Fibroblast of the aortic adventitia (primary cell): ENCODE data around the gene THAP2. TPM values are rescaled to one million over a fixed set of nuclear protein-coding genes. Genes with fewer than 3 reads are reported as not detected.

Source experiments
- DNase-seq: peaks from one replicate; pipeline ENCODE4 v3.0.0-alpha.2; 2010; ENCODE audit warnings: low read depth
- H3K4me3 ChIP-seq: 2 replicates; pipeline ENCODE4 v1.5.1; 2011; ENCODE audit warnings: low read depth, mild to moderate bottlenecking, control low read depth, low read length, moderate library complexity
- total RNA-seq: library from RNA; depleted of rRNA; stranded (reverse); fragments of >200 nt; gene quantifications from 2 replicates; pipeline ENCODE4 v1.2.3, GENCODE V29; 2012; ENCODE audit warnings: low replicate concordance
- TF ChIP-seq, protein P1 (sequence below): IDR thresholded peaks from 2 replicates; pipeline ENCODE4 v1.5.1; 2011; ENCODE audit warnings: mild to moderate bottlenecking, low read length, control low read depth, inconsistent platforms; ENCODE audit not compliant: insufficient read depth

The THAP2 gene
- total RNA-seq, 1 donor = 4.9 TPM

DNA sequence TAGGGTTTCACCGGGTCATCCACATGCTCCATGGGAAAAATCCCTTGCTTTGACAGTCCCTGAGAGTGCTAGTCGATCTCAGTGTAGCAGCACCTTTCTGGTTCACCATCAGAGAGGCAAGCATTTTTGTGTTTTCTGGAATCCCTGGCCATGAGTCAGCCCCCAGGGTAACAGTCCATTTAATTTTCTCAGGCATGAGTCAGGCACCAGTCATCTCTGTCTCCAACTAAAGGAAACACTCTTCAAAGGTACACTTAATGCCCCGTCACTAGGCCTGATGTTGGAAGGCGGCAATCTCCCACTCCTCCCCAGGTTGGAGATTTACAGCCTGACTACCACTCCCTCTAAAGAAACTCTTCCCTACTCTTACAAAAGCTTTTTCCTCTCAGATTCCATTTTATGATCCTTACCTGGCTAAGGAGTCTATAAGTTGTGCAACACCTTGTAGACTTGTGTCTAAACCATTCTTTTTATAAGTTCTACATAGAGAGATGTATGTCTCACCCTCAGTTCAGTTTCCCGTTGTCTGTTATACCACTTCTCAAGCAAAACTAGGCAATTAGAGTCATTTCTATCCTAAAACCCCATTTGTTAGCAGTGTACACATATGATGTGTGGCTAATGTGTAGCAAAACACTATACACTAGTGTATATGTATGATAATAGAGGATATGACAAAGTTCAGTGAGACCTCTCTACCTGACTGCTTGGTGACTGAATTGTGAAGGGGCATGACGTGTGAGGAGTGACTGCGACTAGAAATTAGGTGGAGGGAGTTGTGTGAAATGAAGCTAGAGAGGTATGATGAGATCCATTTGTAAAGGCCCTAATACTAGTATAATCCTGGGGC lies 46.4 kb downstream of the THAP2 start:
- TF ChIP-seq, protein P1, sequence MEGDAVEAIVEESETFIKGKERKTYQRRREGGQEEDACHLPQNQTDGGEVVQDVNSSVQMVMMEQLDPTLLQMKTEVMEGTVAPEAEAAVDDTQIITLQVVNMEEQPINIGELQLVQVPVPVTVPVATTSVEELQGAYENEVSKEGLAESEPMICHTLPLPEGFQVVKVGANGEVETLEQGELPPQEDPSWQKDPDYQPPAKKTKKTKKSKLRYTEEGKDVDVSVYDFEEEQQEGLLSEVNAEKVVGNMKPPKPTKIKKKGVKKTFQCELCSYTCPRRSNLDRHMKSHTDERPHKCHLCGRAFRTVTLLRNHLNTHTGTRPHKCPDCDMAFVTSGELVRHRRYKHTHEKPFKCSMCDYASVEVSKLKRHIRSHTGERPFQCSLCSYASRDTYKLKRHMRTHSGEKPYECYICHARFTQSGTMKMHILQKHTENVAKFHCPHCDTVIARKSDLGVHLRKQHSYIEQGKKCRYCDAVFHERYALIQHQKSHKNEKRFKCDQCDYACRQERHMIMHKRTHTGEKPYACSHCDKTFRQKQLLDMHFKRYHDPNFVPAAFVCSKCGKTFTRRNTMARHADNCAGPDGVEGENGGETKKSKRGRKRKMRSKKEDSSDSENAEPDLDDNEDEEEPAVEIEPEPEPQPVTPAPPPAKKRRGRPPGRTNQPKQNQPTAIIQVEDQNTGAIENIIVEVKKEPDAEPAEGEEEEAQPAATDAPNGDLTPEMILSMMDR = no peak
- DNase-seq = peak; percentile 85
- no peak overlapping the region for H3K4me3 ChIP-seq

GRCh38 chr12:71718611-71719010 lies 54.5 kb downstream of the THAP2 start:
- TF ChIP-seq, protein P1 = no peak
- DNase-seq = no peak
- no peak overlapping the region for H3K4me3 ChIP-seq

DNA sequence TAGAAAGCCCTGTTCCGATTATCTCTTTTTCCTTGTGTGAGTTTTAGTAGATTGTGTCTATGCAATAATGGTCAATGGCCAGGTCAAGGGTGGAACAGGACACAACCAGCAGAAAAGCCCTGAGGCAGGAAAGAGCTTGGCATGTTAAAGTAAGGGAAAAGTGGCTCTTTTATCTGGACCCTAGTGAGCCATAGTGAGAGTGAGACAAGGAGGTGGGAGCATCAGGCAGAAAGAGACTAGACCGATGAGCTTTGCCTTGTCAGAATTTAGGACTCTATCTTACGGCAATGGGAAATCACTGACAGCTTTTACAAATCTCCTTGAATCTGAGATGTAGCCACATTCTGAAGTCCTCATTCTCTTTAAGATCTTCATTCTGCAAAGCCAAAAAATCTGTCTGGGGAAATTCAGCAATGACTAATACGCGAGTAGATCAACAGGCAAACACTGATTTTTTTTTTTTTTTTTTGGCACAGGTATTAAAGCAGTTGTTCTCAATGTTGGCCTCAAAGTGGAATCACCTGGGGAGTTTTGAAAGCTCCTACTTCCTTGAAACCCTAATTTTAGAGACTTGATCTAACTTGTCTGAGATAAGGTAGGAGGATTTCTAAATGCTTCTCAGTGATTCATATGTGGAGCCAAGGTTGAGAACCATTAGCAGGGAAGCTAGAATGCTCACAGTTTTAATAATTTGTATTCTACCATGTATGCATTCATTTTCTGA lies 55.7 kb downstream of the THAP2 start:
- TF ChIP-seq, protein P1 = no peak
- DNase-seq = peak; percentile 41

DNA sequence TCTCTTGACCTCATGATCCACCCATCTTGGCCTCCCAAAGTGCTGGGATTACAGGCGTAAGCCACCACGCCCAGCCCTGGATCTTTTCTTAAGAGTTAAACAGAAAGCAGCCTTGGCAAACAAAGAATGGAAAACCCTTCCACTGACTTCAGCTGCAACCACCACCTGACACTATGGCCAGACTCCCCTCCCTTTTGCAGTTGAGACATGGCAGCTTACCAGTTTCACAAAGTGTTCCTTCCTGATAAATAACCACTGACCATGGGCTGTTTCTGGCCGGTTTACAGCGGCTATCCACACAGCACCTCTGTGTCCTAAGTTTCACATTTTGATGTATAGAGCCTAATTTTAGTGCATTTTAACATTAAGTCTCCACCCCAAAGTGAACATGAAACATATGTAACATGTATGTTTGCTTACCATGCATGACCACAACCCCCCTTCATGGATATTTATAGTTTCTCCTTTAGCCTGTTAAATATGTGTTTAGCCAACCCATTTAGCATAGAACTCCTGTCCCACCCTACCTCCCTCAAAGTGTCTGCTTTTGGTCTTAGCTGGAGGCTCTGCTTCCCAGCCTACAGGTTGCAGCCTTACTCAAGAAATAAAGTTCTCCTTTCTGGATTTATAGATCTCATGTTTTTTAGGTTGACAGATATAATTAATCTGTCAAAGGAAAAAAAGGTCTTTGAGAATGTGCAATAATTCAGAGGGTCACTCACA lies 57.8 kb downstream of the THAP2 start:
- TF ChIP-seq, protein P1 = no peak
- DNase-seq = no peak
- H3K4me3 ChIP-seq = no peak overlapping the region

More for the DNA sequence above, 55.7 kb downstream of the THAP2 start:
- H3K4me3 ChIP-seq = no peak overlapping the region

DNA sequence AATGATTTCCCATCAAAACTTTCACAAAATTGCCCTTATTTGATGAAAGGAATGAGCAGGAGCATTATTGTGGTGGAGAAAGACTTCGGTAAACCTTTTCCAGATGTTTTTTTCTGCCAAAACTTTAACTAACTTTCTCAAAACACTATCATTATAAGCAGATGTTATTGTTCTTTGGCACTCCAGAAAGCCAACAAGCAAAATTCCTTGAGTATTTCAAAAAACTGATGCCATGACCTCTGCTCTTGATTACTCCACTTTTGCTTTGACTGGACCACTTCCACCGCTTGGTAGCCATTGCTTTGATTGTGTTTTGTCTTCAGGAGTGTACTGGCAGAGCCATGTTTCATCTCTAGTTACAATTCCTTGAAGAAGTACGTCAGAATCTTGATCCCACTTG lies 60.9 kb downstream of the THAP2 start:
- DNase-seq = peak; percentile 56
- no peak overlapping the region for H3K4me3 ChIP-seq
- TF ChIP-seq, protein P1 = no peak

GRCh38 chr12:71726548-71726947 lies 62.4 kb downstream of the THAP2 start:
- DNase-seq = no peak
- TF ChIP-seq, protein P1 = no peak
- H3K4me3 ChIP-seq = no peak overlapping the region
